ENCODE measurements around the gene IFITM10. TPM values are rescaled to one million over a fixed set of nuclear protein-coding genes. Genes with fewer than 3 reads are reported as not detected.
A peak's percentile ranks its signal among the peaks of the same experiment; 100 is the strongest.

IFITM10 gene
- total RNA-seq, 4 donors from 2014 or later: 0.79 to 2.3 (median 1.6) TPM

DNA sequence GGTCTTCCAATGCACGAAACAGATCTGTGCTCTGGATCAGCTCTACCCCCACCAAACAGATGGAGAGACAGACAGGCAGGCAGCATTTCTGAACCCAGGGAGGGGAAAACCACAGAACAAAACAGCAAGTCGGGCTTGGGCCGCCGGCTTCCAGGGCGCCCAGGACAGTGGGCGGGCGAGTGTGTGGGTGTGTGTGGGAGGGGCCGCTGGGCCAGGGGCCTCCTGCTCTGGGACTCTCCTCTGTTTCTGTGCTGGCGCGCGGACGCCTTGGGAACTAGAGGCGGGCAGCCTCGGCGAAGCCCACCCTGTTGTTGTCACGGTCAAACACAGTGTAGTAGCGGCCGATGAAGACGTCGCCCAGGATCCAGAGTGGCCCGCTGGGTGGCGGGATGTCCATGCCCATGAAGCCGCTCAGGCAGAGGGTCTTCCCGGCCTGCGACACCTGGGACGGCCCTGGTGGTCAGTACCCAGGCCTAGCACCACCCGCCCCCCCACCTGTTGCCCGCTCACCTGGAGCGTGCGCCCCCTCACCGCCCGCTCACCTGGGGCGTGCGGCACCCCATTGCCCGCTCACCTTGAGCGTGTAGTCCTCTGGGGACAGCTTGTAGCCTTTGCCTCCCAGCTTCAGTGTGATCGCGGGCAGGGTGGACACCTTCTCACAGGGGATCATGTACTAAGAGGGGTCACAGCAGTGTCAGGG lies 3.0 kb upstream of the IFITM10 start:
- DNase-seq (ENCODE audit: low spot score) (no peak), ATAC-seq (ENCODE audit: low FRiP score) (no peak)
- TF ChIP-seq, protein P1, sequence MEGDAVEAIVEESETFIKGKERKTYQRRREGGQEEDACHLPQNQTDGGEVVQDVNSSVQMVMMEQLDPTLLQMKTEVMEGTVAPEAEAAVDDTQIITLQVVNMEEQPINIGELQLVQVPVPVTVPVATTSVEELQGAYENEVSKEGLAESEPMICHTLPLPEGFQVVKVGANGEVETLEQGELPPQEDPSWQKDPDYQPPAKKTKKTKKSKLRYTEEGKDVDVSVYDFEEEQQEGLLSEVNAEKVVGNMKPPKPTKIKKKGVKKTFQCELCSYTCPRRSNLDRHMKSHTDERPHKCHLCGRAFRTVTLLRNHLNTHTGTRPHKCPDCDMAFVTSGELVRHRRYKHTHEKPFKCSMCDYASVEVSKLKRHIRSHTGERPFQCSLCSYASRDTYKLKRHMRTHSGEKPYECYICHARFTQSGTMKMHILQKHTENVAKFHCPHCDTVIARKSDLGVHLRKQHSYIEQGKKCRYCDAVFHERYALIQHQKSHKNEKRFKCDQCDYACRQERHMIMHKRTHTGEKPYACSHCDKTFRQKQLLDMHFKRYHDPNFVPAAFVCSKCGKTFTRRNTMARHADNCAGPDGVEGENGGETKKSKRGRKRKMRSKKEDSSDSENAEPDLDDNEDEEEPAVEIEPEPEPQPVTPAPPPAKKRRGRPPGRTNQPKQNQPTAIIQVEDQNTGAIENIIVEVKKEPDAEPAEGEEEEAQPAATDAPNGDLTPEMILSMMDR (IDR thresholded peaks at IDR 0.05): no peak

DNA sequence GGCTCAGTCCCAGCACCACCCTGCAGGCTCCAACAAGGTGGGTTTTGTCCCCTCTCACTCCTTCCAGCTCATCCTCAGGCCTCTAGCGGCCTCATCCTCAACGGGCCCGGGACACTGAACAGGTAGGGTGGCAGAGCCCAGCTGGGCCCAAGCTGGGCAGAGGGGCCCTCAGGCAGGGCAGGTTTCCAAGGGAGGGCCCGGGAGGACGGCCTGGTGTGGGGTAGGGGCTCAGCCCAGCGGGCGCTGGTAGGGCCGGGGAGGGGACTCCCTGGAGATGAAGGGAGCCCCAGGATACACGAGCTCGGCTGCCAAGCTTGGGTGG lies 2.5 kb upstream of the IFITM10 start:
- TF ChIP-seq, protein P1 (IDR thresholded peaks at IDR 0.05): no peak
- ATAC-seq (ENCODE audit: low FRiP score) (no peak), DNase-seq (ENCODE audit: low spot score) (no peak)

DNA sequence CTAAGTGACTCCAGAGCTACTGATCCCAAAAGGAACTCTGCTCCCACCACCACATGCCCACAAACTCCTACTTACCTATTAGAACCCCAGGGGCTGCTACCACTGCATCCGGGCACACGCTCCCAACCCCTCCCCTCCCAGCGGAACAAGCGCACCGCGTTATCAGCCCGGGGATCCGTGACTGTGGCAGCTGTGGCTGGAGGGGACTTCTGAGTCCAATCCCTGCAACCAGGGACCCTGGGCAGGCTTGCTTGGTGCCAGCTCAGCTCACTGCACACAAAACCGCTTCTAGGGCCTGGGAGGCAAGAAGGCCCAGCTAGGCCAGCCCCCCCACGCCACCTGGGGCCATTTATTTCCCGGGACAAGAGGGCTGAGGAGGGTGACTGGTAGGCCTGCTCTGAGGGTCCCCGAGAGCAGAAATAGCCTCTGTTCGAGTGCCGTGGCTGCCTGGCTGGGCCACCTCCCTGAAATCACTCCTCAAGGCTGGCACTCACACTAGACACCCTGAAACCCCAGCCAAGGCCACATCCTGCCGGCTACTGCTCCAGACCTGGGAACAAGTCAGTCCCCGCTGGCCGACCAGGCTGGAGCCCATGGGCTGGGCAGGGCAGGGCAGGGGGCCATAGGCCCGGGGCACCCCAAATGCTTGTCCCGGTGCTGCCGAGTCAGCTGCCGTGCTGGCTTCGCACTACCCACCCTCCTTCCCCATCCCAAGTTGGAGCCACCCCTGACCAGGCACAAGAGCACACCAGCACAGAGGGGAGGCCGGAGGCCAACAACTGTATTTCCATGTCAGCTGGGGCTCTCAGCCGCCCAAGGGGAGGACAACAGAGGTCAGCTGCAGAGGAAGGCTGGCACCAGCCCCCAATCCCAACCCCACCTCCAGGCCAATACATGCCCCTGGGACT lies 1.9 kb upstream of the IFITM10 start:
- TF ChIP-seq, protein P1 (IDR thresholded peaks at IDR 0.05): no peak
- no peak for DNase-seq (ENCODE audit: low spot score)
- ATAC-seq (ENCODE audit: low FRiP score): no peak

DNA sequence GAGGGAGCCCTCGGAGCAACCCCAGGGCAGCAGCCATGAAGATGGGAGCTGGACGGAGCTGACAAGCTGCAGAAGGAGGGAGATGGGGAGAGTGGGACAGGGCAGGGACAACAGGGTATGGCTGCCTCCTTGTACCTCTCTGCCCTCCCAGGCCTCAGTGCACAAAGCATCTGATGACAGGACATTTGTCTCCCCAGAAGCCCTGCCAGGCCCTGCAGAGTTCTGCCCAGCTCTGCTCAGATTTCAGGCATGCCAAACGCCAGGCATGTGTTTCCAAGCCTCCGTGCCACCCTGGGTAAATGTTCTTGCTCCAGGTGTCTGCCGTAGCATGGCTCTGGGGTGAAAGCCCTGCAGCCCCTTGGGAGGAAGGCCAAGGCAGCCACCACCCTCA lies 1.1 kb upstream of the IFITM10 start:
- DNase-seq (ENCODE audit: low spot score) (no peak), ATAC-seq (ENCODE audit: low FRiP score) (no peak)
- TF ChIP-seq, protein P1 (IDR thresholded peaks at IDR 0.05): no peak

DNA sequence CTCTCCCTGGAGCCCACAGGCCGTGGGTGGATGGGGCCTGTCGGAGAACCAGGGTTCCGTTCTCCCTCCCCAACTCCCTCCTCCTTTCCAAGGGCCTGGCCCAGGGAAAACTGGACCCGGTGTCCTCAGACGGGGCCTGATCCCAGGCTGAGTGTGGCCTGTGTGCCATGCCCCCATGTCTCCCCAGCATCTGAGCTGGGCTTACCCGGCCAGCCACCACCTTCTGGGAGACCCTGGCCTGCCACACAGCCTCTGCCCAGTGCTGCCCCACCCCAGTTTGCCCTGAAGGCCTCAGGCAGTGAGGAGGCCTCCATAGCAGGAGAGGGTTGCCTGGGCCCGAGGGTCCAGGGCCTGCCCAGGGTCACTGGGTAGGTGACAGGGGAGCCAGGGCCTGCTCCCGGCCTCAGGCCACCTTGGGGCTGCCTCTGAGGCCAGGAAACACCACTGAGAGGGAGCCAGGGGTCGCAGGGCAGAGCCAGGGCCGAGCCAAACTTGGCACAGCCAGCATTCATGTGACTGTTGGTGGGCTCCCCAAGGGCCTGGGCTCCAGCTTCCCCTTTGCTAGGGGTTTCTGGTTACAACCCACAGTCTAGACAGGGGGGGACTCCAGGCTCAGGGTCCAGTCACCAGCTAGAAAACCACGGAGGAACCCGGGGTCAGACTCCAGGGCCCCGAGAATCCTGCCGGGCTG lies 590 bp upstream of the IFITM10 start:
- no peak for ATAC-seq (ENCODE audit: low FRiP score)
- DNase-seq (ENCODE audit: low spot score): no peak
- TF ChIP-seq, protein P1 (IDR thresholded peaks at IDR 0.05): no peak

DNA sequence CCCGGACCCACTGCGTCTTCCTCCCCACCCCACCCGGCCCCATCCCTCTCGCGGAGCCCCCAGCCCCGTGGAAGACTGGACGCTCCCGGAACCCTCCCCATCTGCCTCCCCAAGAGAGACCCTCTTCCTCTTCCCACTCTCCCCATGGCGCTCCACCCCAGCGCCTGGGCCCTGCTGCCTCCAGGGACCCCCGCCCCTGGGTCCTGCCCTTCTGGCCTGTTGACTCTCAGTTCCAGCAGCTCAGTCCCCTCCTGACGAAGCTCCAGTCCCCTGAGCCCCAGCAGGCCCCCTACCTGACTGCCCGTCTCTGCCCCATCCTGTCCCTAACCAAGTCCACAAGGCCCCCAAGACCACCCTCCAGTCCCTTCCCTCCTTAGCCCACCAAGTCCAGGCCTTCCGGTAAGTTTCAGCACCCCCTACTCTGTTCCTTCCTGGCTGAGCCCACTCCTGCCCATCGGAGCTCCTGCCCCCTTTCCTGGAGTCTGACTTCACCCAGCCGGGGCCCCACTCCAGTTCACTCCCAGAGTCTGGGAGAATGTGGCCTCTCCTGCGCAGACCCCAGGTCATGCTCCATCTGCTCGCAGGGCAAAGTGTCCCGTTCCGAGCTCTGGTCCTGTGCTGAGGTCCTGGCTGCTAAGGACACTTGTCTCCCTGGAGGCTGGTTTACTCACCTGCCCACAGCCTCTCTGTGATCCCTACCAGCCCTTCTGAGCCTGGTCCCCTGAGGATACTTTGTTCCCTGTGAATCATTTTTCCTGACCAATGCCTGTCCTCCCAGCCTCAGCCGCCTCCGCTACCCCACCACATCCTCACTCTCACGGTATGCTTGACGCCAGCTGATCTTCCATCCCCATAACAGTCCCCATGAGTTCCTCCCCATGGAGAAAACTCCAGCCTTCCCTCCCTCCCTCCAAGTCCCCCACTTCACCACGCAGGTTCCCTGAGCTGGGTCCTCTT lies 722 bp downstream of the IFITM10 start:
- ATAC-seq (ENCODE audit: low FRiP score): peak; percentile 7
- DNase-seq (ENCODE audit: low spot score): no peak
- TF ChIP-seq, protein P1 (IDR thresholded peaks at IDR 0.05): no peak
